HCT116 (cell line): ENCODE data around the gene OR52B6. TPM values are rescaled to one million over a fixed set of nuclear protein-coding genes. Genes with fewer than 3 reads are reported as not detected.

ENCODE experiments used
- ATAC-seq: fragments of 200-7000 bp; cut with Tn5 transposase; 2 replicates; pipeline ENCODE4 v1.9.1; 2020; ENCODE audit warnings: mild to moderate bottlenecking, moderate library complexity
- BruUV-seq: library from RNA; stranded (reverse); fragments of 400-500 nt; replicated peaks from 2 replicates; lab custom pipeline; 2021; lab: Mats Ljungman, UMichigan
- CTCF ChIA-PET: fragments of 300-600 bp; sonication (Branson Sonifier 250); formaldehyde crosslinking; loops from one replicate; lab custom pipeline; 2021; ENCODE audit warnings: antibody characterized with exemption; lab: Charles Lee
- POLR2A ChIA-PET: fragments of 300-600, 350-600 bp; sonication (Branson Sonifier 250); formaldehyde crosslinking; loops from one replicate; lab custom pipeline; 2021; ENCODE audit warnings: antibody characterized with exemption; lab: Charles Lee
- RAD21 ChIA-PET, 2 experiments: fragments of 300-600 bp; sonication (Branson Sonifier 250); formaldehyde crosslinking; loops; one replicate each; lab custom pipeline; 2023; ENCODE audit warnings: low total read pairs in 2 of 2; ENCODE audit not compliant: uncharacterized antibody in 2 of 2, unreplicated experiment in 2 of 2, low non-redundant PET in 1 of 2; lab: Charles Lee
- DNase-seq: peaks from one replicate; pipeline ENCODE4 v3.0.0-alpha.2; 2010; ENCODE audit warnings: low read depth, low spot score
- H2AFZ ChIP-seq: fragments of 200-600 bp; shearing (Covaris generic), sonication (generic); 2 replicates; pipeline ENCODE4 v1.6.1; 2017; ENCODE audit warnings: low read depth, mixed run types, mixed read lengths, antibody characterized with exemption, low read length; ENCODE audit not compliant: poor library complexity, severe bottlenecking
- H3K27ac ChIP-seq: 2 replicates; pipeline ENCODE4 v1.5.1; 2012; ENCODE audit warnings: low read depth, low read length
- H3K27me3 ChIP-seq: fragments of 200-600 bp; sonication (generic); 2 replicates; pipeline ENCODE4 v1.6.1; 2016; ENCODE audit warnings: mixed run types, low read length, mixed read lengths; ENCODE audit not compliant: insufficient read depth
- H3K36me3 ChIP-seq, 2 experiments: fragments of 200-500 bp in 1 of 2; fragments of 200-600 bp in 1 of 2; sonication (Bioruptor generic) in 1 of 2; sonication (generic) in 1 of 2; 2 replicates each; pipeline versions ENCODE4 v1.5.1 to v1.6.1; 2014 to 2016; ENCODE audit warnings: low read length in 2 of 2, inconsistent platforms in 1 of 2, mixed read lengths in 1 of 2, mixed run types in 1 of 2; ENCODE audit not compliant: insufficient read depth in 2 of 2, control insufficient read depth in 1 of 2
- H3K4me1 ChIP-seq, 2 experiments: fragments of 200-600 bp in 1 of 2; sonication (generic) in 1 of 2; 2 replicates each; pipeline versions ENCODE4 v1.5.1 to v1.6.1; 2012 to 2017; ENCODE audit warnings: low read length in 2 of 2, inconsistent platforms in 1 of 2, mild to moderate bottlenecking in 1 of 2, mixed read lengths in 1 of 2, mixed run types in 1 of 2, moderate library complexity in 1 of 2; ENCODE audit not compliant: insufficient read depth in 2 of 2, control insufficient read depth in 1 of 2
- H3K4me2 ChIP-seq: fragments of 200-600 bp; sonication (generic); 2 replicates; pipeline ENCODE4 v1.6.1; 2017; ENCODE audit warnings: mixed run types, low read length, mixed read lengths
- H3K4me3 ChIP-seq, 2 experiments: fragments of 200-600 bp in 1 of 2; sonication (generic) in 1 of 2; replicated peaks in 1 of 2; 2 replicates each; pipeline ENCODE4 v1.5.1; 2011 to 2016; ENCODE audit warnings: low read length in 2 of 2, control low read depth in 1 of 2, low read depth in 1 of 2, mild to moderate bottlenecking in 1 of 2, mixed read lengths in 1 of 2, mixed run types in 1 of 2
- H3K79me2 ChIP-seq: fragments of 200-600 bp; sonication (generic); 2 replicates; pipeline ENCODE4 v1.6.1; 2017; ENCODE audit warnings: mild to moderate bottlenecking, mixed run types, low read length, moderate library complexity, mixed read lengths; ENCODE audit not compliant: insufficient read depth
- H3K9ac ChIP-seq: fragments of 200-600 bp; sonication (generic); 2 replicates; pipeline ENCODE4 v1.6.1; 2016; ENCODE audit warnings: low read length, mixed read lengths
- H3K9me2 ChIP-seq: fragments of 200-600 bp; sonication (generic), shearing (Covaris generic); 2 replicates; pipeline ENCODE4 v1.6.1; 2017; ENCODE audit warnings: mixed run types, mild to moderate bottlenecking, moderate library complexity; ENCODE audit not compliant: insufficient read depth
- H3K9me3 ChIP-seq, 2 experiments: fragments of 200-500 bp in 1 of 2; fragments of 200-600 bp in 1 of 2; sonication (Bioruptor generic) in 1 of 2; sonication (generic) in 1 of 2; 2 replicates each; pipeline ENCODE4 v1.6.1; 2014 to 2017; ENCODE audit warnings: low read length in 2 of 2, mixed read lengths in 2 of 2, inconsistent platforms in 1 of 2, low read depth in 1 of 2, mild to moderate bottlenecking in 1 of 2, mixed run types in 1 of 2, moderate library complexity in 1 of 2; ENCODE audit not compliant: control insufficient read depth in 1 of 2, insufficient read depth in 1 of 2
- H4K20me1 ChIP-seq: fragments of 200-600 bp; sonication (generic), shearing (Covaris generic); 2 replicates; pipeline ENCODE4 v1.6.1; 2017; ENCODE audit warnings: mixed run types, mild to moderate bottlenecking, moderate library complexity; ENCODE audit not compliant: insufficient read depth
- CBX3 ChIP-seq: IDR thresholded peaks from 2 replicates; pipeline ENCODE4 v1.6.1; 2012; ENCODE audit warnings: low read depth
- CEBPB ChIP-seq: IDR thresholded peaks from 2 replicates; pipeline ENCODE4 v1.6.1; 2012; ENCODE audit warnings: low read depth
- EGR1 ChIP-seq: IDR thresholded peaks from 2 replicates; pipeline ENCODE4 v1.6.1; 2012; ENCODE audit warnings: low read depth
- ELF1 ChIP-seq: IDR thresholded peaks from 2 replicates; pipeline ENCODE4 v1.6.1; 2012; ENCODE audit warnings: low read depth, borderline replicate concordance
- EZH2 ChIP-seq: fragments of 200-600 bp; sonication (generic); IDR thresholded peaks from 2 replicates; pipeline ENCODE4 v1.6.1; 2017; ENCODE audit warnings: antibody characterized with exemption, mixed run types
- FOSL1 ChIP-seq: IDR thresholded peaks from 2 replicates; pipeline ENCODE4 v1.6.1; 2012; ENCODE audit warnings: low read depth
- JUND ChIP-seq: IDR thresholded peaks from 2 replicates; pipeline ENCODE4 v1.6.1; 2012
- POLR2AphosphoS5 ChIP-seq: IDR thresholded peaks from 2 replicates; pipeline ENCODE4 v1.6.1; 2011; ENCODE audit warnings: mild to moderate bottlenecking, low read depth, low read length, moderate library complexity
- RAD21 ChIP-seq: IDR thresholded peaks from 2 replicates; pipeline ENCODE4 v1.6.1; 2012; ENCODE audit warnings: low read depth, mild to moderate bottlenecking
- SRF ChIP-seq: IDR thresholded peaks from 2 replicates; pipeline ENCODE4 v1.6.1; 2012; ENCODE audit warnings: low read depth
- TCF7L2 ChIP-seq: IDR thresholded peaks from 2 replicates; pipeline ENCODE4 v1.7.0; 2011; ENCODE audit warnings: borderline replicate concordance, inconsistent platforms; ENCODE audit not compliant: insufficient read depth, insufficient read length; ENCODE audit errors: extremely low read depth
- YY1 ChIP-seq: IDR thresholded peaks from 2 replicates; pipeline ENCODE4 v1.6.1; 2011; ENCODE audit warnings: low read length, low read depth, moderate library complexity, mild to moderate bottlenecking; ENCODE audit not compliant: insufficient replicate concordance; ENCODE audit errors: extremely low read depth
- ZFX ChIP-seq: fragments of 450-650 bp; IDR thresholded peaks from 2 replicates; pipeline ENCODE4 v1.6.1; 2017
- ZNF274 ChIP-seq: fragments of 200-500 bp; sonication (Bioruptor generic); IDR thresholded peaks from 2 replicates; pipeline ENCODE4 v1.6.1; 2014; ENCODE audit warnings: mild to moderate bottlenecking, low read depth, low read length, inconsistent platforms
- intact Hi-C: fragments of 100-400 bp; cut with micrococcal nuclease; formaldehyde crosslinking; loops from 2 replicates; pipeline ENCODE4 v1.10.0; 2022
- total RNA-seq: library from RNA; stranded (reverse); gene quantifications from one replicate; pipeline ENCODE4 v1.2.1, GENCODE V29; 2021; ENCODE audit not compliant: unreplicated experiment
- TF ChIP-seq, protein P1 (sequence below): IDR thresholded peaks from 2 replicates; pipeline ENCODE4 v1.6.1; 2012
- TF ChIP-seq, protein P2 (sequence below): IDR thresholded peaks from 2 replicates; pipeline ENCODE4 v1.6.1; 2012

The OR52B6 gene
- total RNA-seq, 1 experiment from 2014 or later, result not detected

DNA sequence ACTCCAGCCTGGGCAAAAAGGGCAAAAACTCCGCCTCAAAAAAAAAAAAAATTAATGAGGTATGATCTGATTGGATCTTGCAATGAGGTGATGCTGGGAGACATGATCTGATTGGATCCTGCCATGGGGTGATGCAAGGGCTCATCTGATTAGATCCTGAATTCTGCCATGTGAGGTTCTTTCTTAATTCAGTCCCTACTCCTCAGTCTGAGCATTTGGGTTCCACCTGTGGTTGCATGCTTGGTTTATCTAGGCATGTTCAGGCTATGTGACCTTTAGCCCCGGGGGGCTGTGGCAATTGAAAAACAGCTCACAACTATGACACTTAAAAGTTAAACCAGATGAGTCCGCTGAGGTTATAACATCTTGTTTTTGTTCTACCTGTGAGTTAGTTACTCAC is 10.9 kb downstream of the OR52B6 start:
- Histone ChIP-seq H3K9ac (no peak overlapping the region), H3K79me2 (no peaks in the 10 kb centered on the region), H3K9me3 (no peaks in the 10 kb centered on the region), H3K27ac (no peak overlapping the region), H3K4me1 (peaks cover 0 to 17% of the 10 kb centered on the region in 2 experiments; a peak in 3 of 4 replicates), H2AFZ (no peak overlapping the region), H3K36me3 (no peaks in the 10 kb centered on the region), H3K4me3 (no peak overlapping the region), H3K27me3 (no peaks in the 10 kb centered on the region), H3K9me2 (no peaks in the 10 kb centered on the region), H3K4me2 (no peak overlapping the region), H4K20me1 (no peaks in the 10 kb centered on the region)
- POLR2A ChIA-PET, result interaction anchor here (1.9 kb wide), 1 partner anchor 86 kb away, joined by 5 read pairs; no protein-coding TSS in a partner anchor
- intact Hi-C loops, result no loop called here
- BruUV-seq, result no TSS peak
- RAD21 ChIA-PET, result no interaction called here
- CTCF ChIA-PET, result interaction anchor here (1.2 kb wide), 1 partner anchor 8 kb away, joined by 3 read pairs; no protein-coding TSS in a partner anchor
- no peak for ATAC-seq
- DNase-seq, result no peak
- TF ChIP-seq, protein P1, sequence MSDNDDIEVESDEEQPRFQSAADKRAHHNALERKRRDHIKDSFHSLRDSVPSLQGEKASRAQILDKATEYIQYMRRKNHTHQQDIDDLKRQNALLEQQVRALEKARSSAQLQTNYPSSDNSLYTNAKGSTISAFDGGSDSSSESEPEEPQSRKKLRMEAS, result no peak
- TF ChIP-seq, protein P2, sequence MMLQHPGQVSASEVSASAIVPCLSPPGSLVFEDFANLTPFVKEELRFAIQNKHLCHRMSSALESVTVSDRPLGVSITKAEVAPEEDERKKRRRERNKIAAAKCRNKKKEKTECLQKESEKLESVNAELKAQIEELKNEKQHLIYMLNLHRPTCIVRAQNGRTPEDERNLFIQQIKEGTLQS, result no peak
- TF ChIP-seq CEBPB, result no peak
- no peak for TF ChIP-seq FOSL1
- no peak for TF ChIP-seq EGR1
- TF ChIP-seq TCF7L2, result no peak
- TF ChIP-seq YY1, result no peak
- no peak for TF ChIP-seq ELF1
- TF ChIP-seq ZNF274, result no peak
- TF ChIP-seq SRF, result no peak
- no peak for TF ChIP-seq CBX3
- no peak for TF ChIP-seq EZH2
- no peak for TF ChIP-seq JUND
- TF ChIP-seq ZFX, result no peak
- no peak for TF ChIP-seq RAD21
- TF ChIP-seq POLR2AphosphoS5, result no peak
